ENCODE measurements around the gene EIF6.
"Not testable (repeated sequence)": the region's sequence is repeated elsewhere in the genome, so short reads cannot be mapped to it uniquely, and the experiment has no call there.

EIF6 gene

GRCh38 chr20:35319192-35319870, 34.8 kb upstream of the EIF6 start:
- in situ Hi-C loops (cut with MboI; ENCODE audit: low sequenced_read_pairs, unreplicated experiment), result no loop called here
- TF ChIP-seq, protein P1, sequence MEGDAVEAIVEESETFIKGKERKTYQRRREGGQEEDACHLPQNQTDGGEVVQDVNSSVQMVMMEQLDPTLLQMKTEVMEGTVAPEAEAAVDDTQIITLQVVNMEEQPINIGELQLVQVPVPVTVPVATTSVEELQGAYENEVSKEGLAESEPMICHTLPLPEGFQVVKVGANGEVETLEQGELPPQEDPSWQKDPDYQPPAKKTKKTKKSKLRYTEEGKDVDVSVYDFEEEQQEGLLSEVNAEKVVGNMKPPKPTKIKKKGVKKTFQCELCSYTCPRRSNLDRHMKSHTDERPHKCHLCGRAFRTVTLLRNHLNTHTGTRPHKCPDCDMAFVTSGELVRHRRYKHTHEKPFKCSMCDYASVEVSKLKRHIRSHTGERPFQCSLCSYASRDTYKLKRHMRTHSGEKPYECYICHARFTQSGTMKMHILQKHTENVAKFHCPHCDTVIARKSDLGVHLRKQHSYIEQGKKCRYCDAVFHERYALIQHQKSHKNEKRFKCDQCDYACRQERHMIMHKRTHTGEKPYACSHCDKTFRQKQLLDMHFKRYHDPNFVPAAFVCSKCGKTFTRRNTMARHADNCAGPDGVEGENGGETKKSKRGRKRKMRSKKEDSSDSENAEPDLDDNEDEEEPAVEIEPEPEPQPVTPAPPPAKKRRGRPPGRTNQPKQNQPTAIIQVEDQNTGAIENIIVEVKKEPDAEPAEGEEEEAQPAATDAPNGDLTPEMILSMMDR (IDR thresholded peaks at IDR 0.05; ENCODE audit: borderline replicate concordance, control extremely low read depth, extremely low read depth, insufficient read depth, missing control alignments), result no peak
- no peak for DNase-seq (ENCODE audit: low spot score)

DNA sequence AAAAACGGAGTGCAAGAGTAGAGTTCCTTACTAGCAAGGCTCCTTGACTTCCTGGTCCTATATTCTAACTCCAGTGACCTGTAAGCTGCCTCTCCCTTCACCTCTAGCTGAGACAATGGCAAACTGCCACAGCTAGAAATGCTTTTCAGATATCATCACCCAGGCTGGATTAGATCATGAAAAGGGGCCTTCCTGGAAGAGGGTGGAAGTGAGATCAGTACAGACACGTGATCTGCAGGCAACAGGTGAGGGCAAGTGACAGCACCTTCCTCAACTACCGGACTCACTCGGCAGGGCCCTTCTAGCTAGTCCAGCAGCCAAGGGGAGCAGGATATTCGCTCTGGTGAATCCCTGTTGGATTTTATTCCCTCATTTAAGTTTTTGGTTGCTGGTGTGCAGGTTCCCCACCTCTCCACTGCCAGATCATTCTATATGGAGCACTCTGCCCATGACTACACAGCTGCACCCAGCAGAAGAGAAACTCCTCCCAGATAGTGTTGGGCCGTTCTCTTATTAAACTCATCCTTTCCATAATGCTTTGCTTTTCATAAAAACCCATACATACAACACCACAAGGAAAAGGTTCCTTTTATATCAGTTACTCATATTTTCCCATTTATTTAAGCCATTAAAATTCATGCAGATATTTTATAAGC, 34.1 kb upstream of the EIF6 start:
- TF ChIP-seq, protein P1 (IDR thresholded peaks at IDR 0.05; ENCODE audit: borderline replicate concordance, control extremely low read depth, extremely low read depth, insufficient read depth, missing control alignments), result no peak
- in situ Hi-C loops (cut with MboI; ENCODE audit: low sequenced_read_pairs, unreplicated experiment), result no loop called here
- no peak for DNase-seq (ENCODE audit: low spot score)

GRCh38 chr20:35317416-35318210, 33.0 kb upstream of the EIF6 start:
- no peak for DNase-seq (ENCODE audit: low spot score)
- TF ChIP-seq, protein P1 (IDR thresholded peaks at IDR 0.05; ENCODE audit: borderline replicate concordance, control extremely low read depth, extremely low read depth, insufficient read depth, missing control alignments), result no peak
- in situ Hi-C loops (cut with MboI; ENCODE audit: low sequenced_read_pairs, unreplicated experiment), result no loop called here

GRCh38 chr20:35316086-35316485, 31.5 kb upstream of the EIF6 start:
- TF ChIP-seq, protein P1 (IDR thresholded peaks at IDR 0.05; ENCODE audit: borderline replicate concordance, control extremely low read depth, extremely low read depth, insufficient read depth, missing control alignments), result no peak
- in situ Hi-C loops (cut with MboI; ENCODE audit: low sequenced_read_pairs, unreplicated experiment), result no loop called here
- no peak for DNase-seq (ENCODE audit: low spot score)

GRCh38 chr20:35315632-35316020, 31.1 kb upstream of the EIF6 start:
- in situ Hi-C loops (cut with MboI; ENCODE audit: low sequenced_read_pairs, unreplicated experiment); DNase-seq (ENCODE audit: low spot score): not testable (repeated sequence)

DNA sequence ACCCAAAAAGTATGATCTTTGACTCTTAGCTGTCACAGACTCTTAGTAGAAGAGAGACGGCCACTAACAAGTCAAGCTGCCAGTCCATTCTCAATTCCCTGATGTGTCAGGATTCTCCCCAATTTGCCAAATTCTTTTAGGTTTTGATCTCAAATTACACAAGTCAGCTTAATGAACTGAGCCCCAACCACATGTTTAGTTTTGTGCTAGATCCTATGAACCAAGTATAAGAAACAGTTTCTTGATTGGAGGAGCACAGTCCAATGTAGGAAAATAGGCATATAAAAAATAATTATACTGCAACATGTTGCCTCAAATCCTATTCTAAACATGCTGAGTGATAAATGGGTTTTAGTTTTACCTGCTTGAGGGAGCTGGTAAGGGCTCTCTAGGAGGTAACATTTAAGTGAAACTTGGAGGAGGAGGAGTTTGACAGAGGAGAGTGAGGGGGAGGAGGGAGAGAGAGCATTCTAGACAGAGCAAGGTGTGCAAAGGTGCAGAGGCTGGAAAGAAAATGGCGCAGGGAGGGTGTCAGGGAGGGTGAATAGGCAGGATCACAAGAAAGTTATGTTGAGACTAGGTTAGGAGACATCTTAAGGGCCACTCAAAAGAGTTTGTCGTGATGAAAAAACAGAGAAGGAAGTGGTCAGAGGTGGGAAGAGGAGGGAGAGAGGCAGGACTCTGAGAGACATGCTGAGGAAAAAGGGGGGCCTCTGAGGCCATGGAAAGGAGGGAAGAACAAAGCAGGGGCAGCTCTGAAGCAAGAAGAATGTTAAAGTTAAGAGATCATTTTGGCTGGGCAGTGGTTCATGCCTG, 30.5 kb upstream of the EIF6 start:
- no peak for DNase-seq (ENCODE audit: low spot score)
- TF ChIP-seq, protein P1 (IDR thresholded peaks at IDR 0.05; ENCODE audit: borderline replicate concordance, control extremely low read depth, extremely low read depth, insufficient read depth, missing control alignments), result no peak
- in situ Hi-C loops (cut with MboI; ENCODE audit: low sequenced_read_pairs, unreplicated experiment), result no loop called here
